Measurements from ENCODE around the gene HPSE. TPM values are rescaled to one million over a fixed set of nuclear protein-coding genes. Genes with fewer than 3 reads are reported as not detected.

The HPSE gene
- total and polyA plus RNA-seq, 2 experiments from 2014 or later: 1.7 to 3.8 TPM

GRCh38 chr4:83261307-83261706 lies 73.3 kb downstream of the HPSE start:
- H3K79me2 ChIP-seq: no peaks in the 10 kb centered on the region
- no peaks in the 10 kb centered on the region for H3K27me3 ChIP-seq
- TF ChIP-seq EZH2 (IDR thresholded peaks at IDR 0.05; ENCODE audit: borderline replicate concordance): no peak
- TF ChIP-seq CTCF (IDR thresholded peaks at IDR 0.05; ENCODE audit: poor library complexity): no peak
- TF ChIP-seq EZH2phosphoT487 (IDR thresholded peaks at IDR 0.05; ENCODE audit: low read depth, severe bottlenecking, unreplicated experiment): no peak
- no peak for DNase-seq (ENCODE audit: low spot score)
- no peaks in the 10 kb centered on the region for H3K9me3 ChIP-seq (ENCODE audit: low read depth)
- no peak overlapping the region for H3K27ac ChIP-seq
- WGBS (ENCODE audit: low lambda C conversion rate, missing lambda C conversion rate): 96% methylated on average over 5 of the region's 5 CpGs
- H3K9me2 ChIP-seq (replicated peaks; ENCODE audit: insufficient read depth): no peaks in the 10 kb centered on the region
- H3K36me3 ChIP-seq (replicated peaks; ENCODE audit: insufficient read depth, low read depth): no peaks in the 10 kb centered on the region
- H3K4me2 ChIP-seq: no peak overlapping the region
- H3K4me1 ChIP-seq (ENCODE audit: insufficient read depth): peaks cover 3% of the 10 kb centered on the region
- H4K20me1 ChIP-seq (ENCODE audit: insufficient read depth, poor library complexity, severe bottlenecking): no peaks in the 10 kb centered on the region
- H2AFZ ChIP-seq: no peak overlapping the region
- H3K4me3 ChIP-seq: no peak overlapping the region

GRCh38 chr4:83259586-83259985 lies 75.1 kb downstream of the HPSE start:
- no peak overlapping the region for H3K4me2 ChIP-seq
- no peaks in the 10 kb centered on the region for H3K27me3 ChIP-seq

GRCh38 chr4:83258461-83258860 lies 76.2 kb downstream of the HPSE start:
- Histone ChIP-seq H3K79me2 (no peaks in the 10 kb centered on the region), H3K9me3 (ENCODE audit: low read depth) (no peaks in the 10 kb centered on the region), H3K9me2 (replicated peaks; ENCODE audit: insufficient read depth) (no peaks in the 10 kb centered on the region), H3K4me2 (no peak overlapping the region), H3K27me3 (no peaks in the 10 kb centered on the region), H3K36me3 (replicated peaks; ENCODE audit: insufficient read depth, low read depth) (no peaks in the 10 kb centered on the region), H3K4me3 (no peak overlapping the region), H4K20me1 (ENCODE audit: insufficient read depth, poor library complexity, severe bottlenecking) (no peaks in the 10 kb centered on the region), H3K27ac (no peak overlapping the region), H3K4me1 (ENCODE audit: insufficient read depth) (peaks cover 12% of the 10 kb centered on the region), H2AFZ (no peak overlapping the region)
- TF ChIP-seq EZH2phosphoT487 (IDR thresholded peaks at IDR 0.05; ENCODE audit: low read depth, severe bottlenecking, unreplicated experiment) (no peak), CTCF (IDR thresholded peaks at IDR 0.05; ENCODE audit: poor library complexity) (no peak), EZH2 (IDR thresholded peaks at IDR 0.05; ENCODE audit: borderline replicate concordance) (no peak)
- DNase-seq (ENCODE audit: low spot score): no peak

More at GRCh38 chr4:83259586-83259985, 75.1 kb downstream of the HPSE start:
- TF ChIP-seq EZH2 (IDR thresholded peaks at IDR 0.05; ENCODE audit: borderline replicate concordance): no peak
- TF ChIP-seq EZH2phosphoT487 (IDR thresholded peaks at IDR 0.05; ENCODE audit: low read depth, severe bottlenecking, unreplicated experiment): no peak
- no peak for TF ChIP-seq CTCF (IDR thresholded peaks at IDR 0.05; ENCODE audit: poor library complexity)
- Histone ChIP-seq H3K4me1 (ENCODE audit: insufficient read depth) (peaks cover 12% of the 10 kb centered on the region), H3K27ac (no peak overlapping the region), H3K4me3 (no peak overlapping the region), H3K9me3 (ENCODE audit: low read depth) (no peaks in the 10 kb centered on the region), H3K9me2 (replicated peaks; ENCODE audit: insufficient read depth) (no peaks in the 10 kb centered on the region), H3K79me2 (no peaks in the 10 kb centered on the region), H4K20me1 (ENCODE audit: insufficient read depth, poor library complexity, severe bottlenecking) (no peaks in the 10 kb centered on the region), H2AFZ (no peak overlapping the region), H3K36me3 (replicated peaks; ENCODE audit: insufficient read depth, low read depth) (no peaks in the 10 kb centered on the region)
- DNase-seq (ENCODE audit: low spot score): no peak
- WGBS (ENCODE audit: low lambda C conversion rate, missing lambda C conversion rate): 89% methylated on average over 1 of the region's 1 CpG

GRCh38 chr4:83257811-83258210 lies 76.8 kb downstream of the HPSE start:
- Histone ChIP-seq H3K27me3 (no peaks in the 10 kb centered on the region), H2AFZ (no peak overlapping the region), H3K9me3 (ENCODE audit: low read depth) (no peaks in the 10 kb centered on the region), H3K27ac (peak overlapping the region; percentile 78), H3K4me3 (no peak overlapping the region), H3K4me1 (ENCODE audit: insufficient read depth) (peaks cover 12% of the 10 kb centered on the region), H3K9me2 (replicated peaks; ENCODE audit: insufficient read depth) (no peaks in the 10 kb centered on the region), H4K20me1 (ENCODE audit: insufficient read depth, poor library complexity, severe bottlenecking) (no peaks in the 10 kb centered on the region), H3K4me2 (no peak overlapping the region), H3K36me3 (replicated peaks; ENCODE audit: insufficient read depth, low read depth) (no peaks in the 10 kb centered on the region), H3K79me2 (no peaks in the 10 kb centered on the region)
- TF ChIP-seq CTCF (IDR thresholded peaks at IDR 0.05; ENCODE audit: poor library complexity): no peak
- TF ChIP-seq EZH2 (IDR thresholded peaks at IDR 0.05; ENCODE audit: borderline replicate concordance): no peak
- WGBS (ENCODE audit: low lambda C conversion rate, missing lambda C conversion rate): 82% methylated on average over 7 of the region's 7 CpGs
- DNase-seq (ENCODE audit: low spot score): no peak

All from hepatocyte (in vitro differentiated cells).